Stimulated activated naive CD4-positive, alpha-beta T cell treated with Interleukin-2 at 50 U/mL for 16 hours (primary cell): ENCODE measurements around the gene LAPTM5.

Source experiments
- DNase-seq: peaks from one replicate; lab custom pipeline; 2025; lab: John Stamatoyannopoulos, UW

LAPTM5 gene

DNA sequence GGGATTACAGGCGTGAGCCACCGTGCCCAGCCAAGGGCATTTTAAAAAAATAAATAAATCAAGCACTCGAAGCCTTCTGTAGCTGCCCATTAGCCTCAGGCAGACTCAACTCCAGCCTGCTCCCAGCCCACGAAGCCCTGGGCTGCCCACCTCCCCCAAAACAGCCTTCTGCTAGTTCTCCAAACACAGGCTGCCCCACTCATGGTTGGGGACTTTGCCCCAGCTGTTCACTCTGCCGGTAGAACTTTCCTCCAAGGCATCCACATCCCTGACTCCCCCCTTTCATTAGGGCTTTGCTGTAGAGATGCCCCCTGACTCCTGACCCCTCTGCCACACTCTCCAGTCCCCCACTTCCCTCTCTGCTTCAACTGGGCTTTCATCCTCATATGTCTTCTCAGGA is 29.7 kb upstream of the LAPTM5 start:
- no peak for DNase-seq

DNA sequence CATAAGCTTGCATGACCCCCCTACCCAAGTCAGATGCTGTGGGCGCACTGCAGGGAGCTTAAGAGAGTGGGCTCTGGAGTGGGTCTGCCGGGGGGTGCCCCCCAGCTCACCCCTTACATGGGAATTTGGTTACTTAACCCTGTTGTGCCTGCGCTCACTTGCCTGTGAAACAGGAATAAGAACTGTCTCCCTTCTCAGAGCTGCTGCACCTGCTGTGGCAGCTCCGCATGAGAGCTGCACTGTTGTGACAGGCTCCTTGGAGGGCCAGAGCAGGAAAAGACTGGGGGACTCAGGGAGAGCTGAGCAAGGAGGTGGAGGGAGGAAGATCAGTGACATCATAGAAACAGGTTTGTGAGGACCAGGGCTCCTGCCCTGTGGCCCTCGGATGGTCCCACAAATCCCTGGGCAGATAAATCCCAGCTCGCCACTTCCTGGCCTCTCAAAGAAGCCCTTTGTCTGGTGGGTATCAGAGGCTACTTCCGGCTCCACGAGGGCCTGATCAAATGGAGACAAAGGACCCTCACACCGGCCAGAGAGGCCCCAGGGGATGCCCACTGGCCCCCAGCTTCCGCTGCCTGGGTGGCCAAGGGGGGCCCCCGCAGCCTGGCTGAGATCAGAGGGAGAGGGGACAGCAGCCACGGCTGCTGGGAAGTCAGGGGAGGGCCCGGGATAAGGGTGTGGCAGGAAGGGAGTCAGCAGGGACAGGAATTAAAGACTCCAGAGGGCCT is 28.9 kb upstream of the LAPTM5 start:
- no peak for DNase-seq

DNA sequence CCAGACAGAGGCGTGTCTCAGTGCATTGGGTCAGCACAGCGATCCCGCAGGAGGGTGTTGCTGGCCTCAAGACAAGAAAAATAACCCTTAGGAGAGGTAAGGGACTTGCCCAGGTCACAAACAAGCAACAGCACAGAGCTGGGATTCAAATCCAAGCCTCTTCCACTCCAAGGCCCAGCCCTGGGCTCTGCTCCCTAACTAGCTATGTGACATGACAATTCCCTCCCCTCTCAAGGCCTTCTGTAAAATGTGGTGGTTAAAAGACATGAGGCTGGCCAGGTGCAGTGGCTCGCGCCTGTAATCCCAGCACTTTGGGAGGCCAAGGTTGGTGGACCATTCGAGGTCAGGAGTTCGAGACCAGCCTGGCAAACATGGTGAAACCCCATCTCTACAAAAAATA is 28.1 kb upstream of the LAPTM5 start:
- DNase-seq = no peak

DNA sequence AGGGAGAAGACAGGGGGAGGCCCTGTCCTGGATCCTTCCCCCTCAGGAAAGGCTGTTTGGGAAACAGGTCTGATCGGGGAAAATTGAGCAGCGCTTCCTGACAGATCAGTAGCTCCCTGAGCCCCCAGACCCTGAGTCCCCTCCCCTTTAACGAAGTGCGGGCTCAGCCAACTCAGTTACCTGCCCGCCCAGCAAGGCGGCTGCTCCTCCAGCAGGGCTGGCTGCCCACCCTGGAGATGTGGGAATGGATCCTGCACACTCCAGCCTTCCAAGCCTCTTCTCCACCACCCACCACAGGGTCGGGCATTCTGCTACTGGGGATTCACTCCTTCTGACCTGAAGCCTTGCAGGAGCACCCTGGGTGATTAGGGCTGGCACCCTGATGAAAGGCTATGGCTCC is 27.6 kb upstream of the LAPTM5 start:
- DNase-seq = no peak

DNA sequence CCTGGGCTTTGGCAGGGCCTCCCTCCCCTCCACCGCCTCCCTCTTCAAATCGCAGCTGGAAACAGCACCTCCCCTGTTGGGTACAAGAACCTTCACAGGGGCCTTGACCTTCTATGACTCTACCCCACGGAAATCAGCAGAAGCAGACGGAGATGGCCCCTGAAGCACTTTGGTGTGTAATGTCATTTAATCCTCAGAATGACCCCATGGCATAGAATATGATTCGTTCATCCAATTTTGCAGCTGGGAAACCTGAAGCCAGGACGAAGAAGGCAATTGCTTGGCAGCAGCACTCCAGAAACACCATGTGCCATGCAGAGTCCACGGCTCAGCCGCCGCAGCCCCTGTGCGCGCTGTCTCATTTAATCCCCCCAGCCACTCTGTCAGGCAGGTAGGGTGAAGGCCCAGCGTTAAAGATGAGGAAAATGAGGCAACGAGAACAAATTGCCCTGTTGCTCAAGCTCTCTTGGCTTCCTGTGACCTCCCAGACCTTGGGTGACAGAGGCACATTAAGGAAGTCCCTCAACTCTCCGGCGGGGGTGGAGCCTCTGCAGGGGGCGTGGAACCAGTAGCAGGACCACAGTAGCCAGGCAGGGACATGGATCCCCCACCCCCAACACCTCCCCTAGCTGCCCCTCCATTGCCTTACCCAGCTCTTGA is 25.8 kb upstream of the LAPTM5 start:
- no peak for DNase-seq

DNA sequence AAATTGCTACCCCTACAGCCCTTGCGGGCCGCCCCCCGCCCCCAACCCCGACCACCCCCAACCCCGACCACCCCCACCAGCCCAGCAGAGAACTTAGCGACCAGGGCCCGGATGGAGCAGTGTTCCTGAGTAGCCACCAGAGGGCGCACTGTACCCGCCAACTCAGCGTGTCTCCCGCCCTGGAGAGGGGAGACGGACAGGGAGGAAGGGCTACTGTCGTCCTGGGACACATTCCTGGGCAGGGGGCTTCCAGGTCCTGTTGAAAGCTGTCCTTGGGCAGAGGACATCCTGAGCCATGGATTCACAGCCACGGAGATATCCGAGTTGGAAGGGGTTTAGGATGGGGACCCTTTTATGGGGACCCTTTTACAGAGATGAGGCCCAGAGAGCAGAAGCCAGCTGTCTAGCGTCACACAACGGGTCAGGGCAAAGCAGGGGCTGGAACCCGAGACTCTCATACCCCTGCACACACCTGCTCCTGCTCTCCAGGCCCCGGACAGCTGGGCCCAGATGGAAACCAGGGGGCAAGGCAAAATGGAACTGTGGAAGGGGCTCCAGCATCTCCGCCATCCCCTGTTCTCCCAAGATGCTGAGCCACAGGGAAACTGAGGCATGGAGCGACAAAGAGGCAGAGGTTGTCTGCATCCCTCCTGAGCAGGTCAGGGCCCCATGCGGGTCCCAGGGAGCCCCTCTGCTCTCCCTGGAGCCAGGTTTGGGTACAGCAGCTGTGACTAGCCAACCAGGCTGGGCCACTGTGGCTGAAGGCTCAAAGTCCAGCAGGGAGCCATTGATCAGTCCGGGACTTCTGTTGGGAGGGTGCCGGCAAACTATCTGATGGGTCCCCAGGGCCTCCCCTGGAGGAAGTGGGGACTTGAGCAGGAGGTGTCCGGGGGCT is 25.0 kb upstream of the LAPTM5 start:
- peak; percentile 60 for DNase-seq

DNA sequence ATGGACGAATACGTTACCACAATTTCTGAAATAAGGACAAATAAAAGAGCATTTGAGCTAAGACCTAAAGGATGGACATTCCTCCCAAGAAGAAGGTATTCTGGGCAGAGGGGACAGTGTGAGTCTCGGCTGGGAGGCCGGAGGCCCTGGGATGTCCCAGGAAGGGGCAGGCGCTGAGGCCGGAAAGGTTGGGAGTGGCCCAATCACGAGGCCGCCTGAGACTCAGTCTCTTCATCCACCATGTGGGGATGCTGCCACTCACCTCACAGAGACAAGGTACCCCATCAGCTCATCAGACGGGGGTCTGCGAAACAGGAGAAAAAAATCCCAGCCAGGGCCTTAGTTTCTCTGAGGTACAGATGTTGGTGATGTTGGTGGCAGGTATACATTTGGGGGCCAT is 24.3 kb upstream of the LAPTM5 start:
- DNase-seq = no peak

DNA sequence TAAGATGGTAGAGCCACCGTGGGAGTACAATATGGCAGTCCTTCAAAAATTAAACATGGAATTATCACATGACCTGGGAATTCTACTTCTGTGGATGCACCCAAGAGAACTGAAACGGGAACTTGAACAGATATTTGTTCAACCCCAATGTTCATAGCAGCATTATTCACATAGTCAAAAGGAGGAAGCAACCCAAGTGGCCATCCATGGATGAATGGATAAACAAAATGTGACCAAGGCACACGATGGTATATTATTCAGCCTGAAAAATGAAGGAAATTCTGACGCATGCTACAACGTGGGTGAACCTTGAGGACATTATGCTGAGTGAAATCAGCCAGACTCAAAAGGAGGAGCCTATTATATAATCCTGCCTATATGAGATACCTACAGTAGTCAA is 22.8 kb upstream of the LAPTM5 start:
- DNase-seq = no peak

DNA sequence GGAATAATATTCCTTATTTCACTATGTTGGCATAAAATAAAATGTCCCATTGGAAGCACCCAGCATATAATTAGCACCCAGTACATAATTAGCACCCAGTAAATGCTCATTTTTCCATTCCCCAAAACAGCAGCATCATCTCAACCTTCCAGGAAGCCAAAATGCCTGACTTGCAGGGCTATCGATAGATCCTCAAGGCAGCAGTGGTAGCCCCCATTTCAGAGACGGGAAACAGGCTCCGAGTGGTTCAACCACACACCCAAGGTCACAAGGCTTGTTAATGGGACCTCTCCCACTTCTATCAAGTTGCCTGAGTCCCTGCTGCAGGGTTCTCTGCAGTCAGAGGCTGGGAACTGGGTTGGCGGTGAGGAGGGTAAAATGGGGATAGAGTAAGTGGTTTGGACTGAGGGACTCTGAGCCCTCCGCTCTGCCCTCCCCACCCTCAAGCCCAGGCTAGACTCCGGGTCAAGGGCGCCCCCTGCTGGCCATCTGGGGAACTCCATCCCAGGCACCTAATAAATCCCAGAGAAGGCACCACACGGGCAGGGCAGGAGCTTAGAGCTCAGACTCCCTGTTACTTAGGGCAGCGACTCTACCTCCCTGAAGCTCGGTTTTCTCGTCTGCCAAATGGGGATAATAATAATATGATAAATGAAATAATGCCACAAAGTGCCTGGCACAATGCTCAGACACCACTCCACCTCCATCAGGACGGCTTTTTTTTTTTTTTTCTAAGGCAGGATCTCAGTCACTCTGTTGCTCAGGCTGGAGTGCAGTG is 21.9 kb upstream of the LAPTM5 start:
- DNase-seq = peak; percentile 85

DNA sequence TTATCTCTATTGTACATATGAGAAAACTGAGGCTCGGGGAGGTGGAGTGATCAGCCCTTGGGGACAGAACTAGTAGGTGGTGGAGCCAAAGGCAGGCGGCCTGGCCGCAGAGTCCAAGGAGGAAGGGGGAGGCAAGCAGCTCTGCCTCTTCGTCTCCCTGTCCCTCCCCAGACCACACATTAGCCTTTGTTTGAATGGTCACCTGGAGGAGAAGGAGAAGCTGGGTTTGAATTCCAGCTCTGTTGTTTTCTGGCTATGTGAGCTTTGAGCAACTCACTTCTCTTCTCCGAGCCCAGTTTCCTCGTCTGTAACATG is 21.4 kb upstream of the LAPTM5 start:
- no peak for DNase-seq

DNA sequence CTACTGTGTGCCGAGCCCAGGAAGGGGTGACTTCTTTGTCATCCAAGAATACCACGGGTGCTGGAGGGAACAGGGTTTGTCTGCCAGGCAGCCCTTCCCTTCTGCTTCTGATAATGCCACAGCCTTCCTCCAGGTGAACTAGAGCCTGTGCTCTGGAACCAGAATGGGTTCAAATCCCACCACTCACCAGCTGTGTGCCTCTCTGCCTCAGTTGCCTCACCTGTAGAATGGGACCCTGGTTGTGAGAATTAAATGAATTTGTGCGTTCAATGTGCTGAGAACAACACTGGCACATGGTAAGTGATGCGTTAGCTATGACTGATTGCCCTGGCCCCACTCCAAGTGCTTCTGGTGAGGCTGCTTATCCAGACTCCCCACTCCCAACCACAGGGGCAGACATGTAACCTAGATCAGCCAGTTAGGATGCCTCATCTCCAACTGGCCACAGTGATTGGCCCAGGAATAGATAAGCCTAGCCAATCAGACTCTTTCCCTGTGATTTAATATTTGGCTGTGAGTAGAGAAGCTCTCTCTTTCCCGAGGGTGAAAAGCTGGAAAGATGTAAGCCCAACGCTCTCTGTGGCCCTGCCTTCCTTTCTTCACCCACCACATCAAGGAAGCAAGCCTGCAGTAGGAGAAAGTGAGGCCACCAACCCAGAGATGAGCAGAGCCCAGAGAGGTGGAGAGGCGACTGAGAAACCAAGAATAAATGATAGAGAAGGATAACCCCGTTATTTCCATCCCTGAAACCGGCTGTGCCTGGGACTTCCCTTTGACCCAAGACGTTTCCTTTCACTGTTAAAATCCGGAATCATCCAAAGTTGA is 20.8 kb upstream of the LAPTM5 start:
- DNase-seq = no peak

DNA sequence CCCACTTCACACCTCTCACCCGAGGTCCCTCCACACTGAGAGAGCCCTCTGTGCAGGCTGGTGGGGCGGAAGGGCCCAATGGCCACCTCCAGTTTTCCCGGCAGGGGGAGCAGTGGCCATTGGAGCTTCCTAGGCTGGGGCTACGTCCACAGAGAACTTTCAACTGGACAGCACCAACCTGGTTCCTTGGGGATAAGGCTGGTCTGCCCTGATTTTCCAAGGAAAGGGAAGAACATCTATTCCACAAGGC is 20.3 kb upstream of the LAPTM5 start:
- no peak for DNase-seq

DNA sequence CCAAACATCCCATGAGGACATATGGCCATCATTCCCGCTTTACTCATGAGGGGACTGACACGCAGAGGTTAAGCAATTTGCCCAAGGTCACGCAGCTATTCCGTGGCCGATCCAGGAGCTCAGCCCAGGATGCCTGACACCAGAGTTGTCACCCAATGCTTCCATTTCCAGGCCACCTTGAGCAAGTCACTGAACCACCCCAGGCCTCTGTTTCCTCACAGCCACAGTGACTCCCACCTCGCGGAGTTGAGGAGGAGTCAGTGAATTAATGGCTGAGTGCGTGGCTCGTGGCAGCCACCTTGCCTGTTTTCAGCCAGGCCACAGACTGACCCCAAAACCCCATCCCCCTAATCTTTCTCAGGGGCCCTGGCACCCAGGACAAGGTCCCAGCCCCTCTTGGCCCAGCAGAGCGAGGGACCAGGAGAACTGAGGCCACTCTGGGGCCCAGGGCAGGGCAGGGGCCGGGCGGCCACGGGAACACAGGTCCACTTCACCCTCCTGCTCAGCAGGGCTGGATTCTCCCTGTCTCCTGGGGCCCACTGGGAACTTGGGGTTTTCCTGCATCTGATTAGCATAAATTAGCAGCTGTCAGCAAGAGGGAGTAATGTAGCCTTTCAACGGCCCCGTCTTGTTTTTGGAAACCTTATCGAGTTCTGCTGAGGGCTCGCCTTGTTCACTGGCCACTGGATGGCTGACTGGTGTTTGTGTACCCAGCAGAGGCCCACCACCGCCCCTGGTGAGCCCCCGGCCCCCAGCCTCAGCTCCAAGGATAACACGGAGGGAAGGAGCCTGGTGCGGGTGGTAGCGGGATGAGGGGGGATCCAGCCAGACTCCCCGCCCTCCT is 19.7 kb upstream of the LAPTM5 start:
- no peak for DNase-seq

DNA sequence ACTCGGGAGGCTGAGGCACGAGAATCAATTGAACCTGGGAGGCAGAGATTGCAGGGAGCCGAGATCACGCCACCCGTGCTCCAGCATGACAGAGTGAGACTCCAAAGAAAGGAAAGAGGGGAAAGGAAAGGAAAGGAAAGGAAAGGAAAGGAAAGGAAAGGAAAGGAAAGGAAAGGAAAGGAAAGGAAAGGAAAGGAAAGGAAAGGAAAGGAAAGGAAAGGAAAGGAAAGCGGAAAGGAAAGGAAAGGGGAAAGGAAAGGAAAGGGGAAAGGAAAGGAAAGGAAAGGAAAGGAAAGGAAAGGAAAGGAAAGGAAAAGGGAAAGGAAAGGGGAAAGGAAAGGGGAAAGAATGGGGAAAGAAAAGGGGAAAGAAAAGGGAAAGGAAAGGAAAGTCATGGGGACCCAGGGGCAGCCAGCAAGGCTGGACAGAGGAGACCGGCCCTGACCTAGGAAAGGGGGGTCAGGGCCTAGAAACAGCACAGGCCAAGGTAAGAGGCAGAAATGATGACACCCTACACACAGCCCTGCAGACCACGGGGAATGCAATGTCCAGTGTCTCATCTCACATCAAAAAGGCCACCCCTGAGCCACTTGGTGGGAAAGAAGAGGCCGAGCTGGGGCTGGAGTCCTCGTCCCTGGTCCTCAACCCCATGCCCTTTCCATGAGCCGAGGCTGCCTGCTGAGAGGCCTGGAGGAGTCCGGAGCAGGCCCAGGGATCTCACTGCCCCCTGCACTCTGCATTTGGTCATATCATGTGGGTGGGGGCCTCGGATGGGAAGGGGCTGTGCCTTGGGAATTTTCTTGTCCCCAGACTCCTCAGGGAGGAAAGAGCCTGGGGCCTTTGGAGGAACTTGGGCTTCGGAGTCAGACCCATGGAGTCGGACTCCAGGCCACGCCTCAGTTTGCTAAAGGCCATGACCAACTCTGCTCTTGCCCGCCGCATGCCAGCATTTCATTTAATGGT is 18.8 kb upstream of the LAPTM5 start:
- no peak for DNase-seq

DNA sequence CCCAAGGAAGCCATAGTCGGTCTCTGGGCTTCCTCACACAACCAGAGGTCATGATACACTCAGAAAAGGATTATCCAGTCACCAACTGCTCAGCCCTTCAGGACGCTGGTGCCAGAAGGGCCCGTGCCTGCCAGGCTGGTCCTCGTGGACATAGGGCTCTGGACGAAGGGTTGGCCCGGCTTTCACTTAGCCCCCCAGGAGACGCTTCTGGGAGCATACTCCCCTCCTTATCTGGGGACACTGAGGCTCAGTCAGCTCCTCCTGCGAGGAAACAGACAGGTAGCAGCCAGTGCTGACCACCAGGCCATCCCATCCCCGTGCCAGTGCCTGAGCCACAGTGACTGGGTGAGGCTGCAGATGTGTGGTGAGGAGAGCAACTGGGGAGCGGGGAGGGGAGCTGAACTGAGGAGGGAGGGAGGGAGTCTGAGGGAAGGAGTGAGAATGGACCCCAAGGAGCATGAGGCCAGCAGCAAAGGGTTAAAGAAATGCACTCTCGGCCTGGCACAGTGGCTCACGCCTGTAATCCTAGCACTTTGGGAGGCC is 17.9 kb upstream of the LAPTM5 start:
- no peak for DNase-seq

DNA sequence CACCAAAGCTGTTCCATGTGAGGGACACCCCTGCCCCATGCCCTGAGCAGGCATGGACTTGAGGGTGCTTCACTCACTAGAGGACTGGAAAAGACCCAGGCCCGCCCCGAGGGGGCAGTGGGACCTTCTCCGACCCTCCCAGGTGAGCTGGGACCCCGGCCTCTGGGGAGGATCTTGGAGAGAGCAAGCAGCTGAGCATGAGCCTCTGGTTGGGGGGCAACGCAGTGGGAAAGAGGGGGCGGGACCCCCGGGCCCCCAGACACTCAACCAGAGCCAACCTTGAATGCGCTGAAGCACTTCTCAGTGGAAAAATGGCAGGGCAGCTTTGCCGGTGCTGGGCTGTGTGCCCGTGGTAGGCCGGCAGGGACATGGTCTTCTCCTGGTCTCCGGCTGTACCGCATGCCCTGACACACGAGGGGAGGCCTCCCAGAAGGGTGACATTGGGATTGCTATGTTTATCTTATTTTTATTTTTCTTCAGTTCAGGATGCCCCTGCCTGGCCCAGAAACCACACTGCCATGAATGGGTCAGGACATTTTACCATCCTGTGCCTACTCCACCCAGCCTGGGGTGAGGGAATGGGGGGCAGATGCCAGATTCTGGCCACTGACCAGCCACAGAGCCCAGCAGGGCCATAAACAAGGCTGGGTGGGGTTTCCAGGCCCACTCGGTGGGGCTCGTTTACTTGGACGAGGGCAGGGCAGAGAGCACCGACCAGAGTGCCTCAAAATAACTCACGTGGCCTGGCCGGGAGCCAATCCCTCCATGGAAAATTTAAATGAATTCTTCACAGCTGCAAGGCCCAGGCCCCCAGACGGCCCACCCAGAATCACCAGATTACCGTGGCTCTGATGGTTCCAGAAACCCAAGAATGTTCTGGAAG is 17.2 kb upstream of the LAPTM5 start:
- no peak for DNase-seq

DNA sequence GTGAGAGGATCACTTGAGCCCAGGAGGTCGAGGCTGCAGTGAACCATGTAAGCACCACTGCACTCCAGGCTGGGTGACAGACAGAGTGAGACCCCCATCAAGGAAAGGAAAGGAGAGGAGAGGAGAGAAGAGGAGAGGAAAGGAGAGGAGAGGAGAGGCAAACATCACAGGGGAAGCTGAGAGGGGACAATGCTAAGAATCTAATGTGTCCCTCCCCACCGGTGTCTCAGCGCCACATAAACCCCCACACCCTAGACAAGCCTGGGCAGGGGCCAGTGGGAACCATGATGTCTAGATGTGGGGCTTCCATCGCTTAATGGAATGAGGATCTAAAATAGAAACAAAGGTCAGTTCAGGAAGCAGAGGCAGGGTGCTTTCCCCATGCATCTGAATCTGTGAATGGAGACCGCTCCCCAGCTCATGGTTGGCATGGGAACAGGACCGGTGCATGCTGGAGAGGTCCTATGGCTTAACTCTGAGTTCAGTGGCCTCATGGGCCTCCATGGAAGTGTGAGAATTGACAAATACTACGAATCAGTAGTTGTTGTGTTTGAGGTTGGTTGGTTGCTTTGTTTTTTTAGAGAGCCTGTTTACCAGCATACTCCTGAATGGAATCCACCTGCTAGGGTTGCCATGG is 16.3 kb upstream of the LAPTM5 start:
- no peak for DNase-seq

DNA sequence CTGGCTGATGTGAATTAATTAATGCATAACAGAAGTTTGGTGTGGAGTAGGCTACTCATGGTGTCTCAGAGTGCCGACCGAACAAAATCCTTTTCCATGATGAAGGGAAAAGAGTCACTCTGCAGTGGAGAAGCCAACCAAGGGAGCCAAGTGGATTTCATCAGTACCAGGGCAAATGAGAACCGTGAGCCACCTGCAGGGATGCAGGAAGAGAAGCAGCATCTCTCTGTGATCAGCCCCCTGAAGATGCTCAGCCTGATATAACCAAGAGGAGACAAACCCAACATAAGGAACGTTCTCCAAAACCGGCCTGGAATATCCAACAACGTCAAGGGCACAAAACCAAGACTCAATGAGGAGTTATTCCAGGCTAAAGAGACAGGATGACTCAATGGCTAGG is 13.4 kb upstream of the LAPTM5 start:
- DNase-seq = no peak
